Dendritic cell treated with granulocyte-macrophage colony-stimulating factor and Interleukin-4, amounts not matched to agents 40 ng/mL and 50 ng/mL, for 4 days (primary cell): ENCODE results near the gene DOCK1.

Experiments used
- H3K27ac Mint-ChIP-seq: one replicate; pipeline ENCODE4 v1.8.0; 2022; ENCODE audit warnings: mild to moderate bottlenecking, mixed read lengths
- H3K27me3 Mint-ChIP-seq: one replicate; pipeline ENCODE4 v1.8.0; 2022; ENCODE audit warnings: mild to moderate bottlenecking, mixed read lengths
- H3K36me3 Mint-ChIP-seq: one replicate; pipeline ENCODE4 v1.8.0; 2022; ENCODE audit warnings: low read depth, mixed read lengths
- H3K4me1 Mint-ChIP-seq: one replicate; pipeline ENCODE4 v1.8.0; 2022; ENCODE audit warnings: low read depth, mixed read lengths
- H3K4me3 Mint-ChIP-seq: one replicate; pipeline ENCODE4 v1.8.0; 2022; ENCODE audit warnings: mild to moderate bottlenecking, moderate library complexity, mixed read lengths
- H3K9me3 Mint-ChIP-seq: one replicate; pipeline ENCODE4 v1.8.0; 2022; ENCODE audit warnings: mixed read lengths
- intact Hi-C: fragments of 100-400 bp; cut with micrococcal nuclease; formaldehyde crosslinking; loops from one replicate; pipeline ENCODE4 v1.15.0; 2022

DOCK1 gene

GRCh38 chr10:126959431-126959830, 54.2 kb downstream of the DOCK1 start:
- Mint-ChIP-seq H3K9me3 (no peaks in the 10 kb centered on the region), H3K4me3 (no peak overlapping the region), H3K27ac (no peak overlapping the region), H3K27me3 (no peaks in the 10 kb centered on the region), H3K36me3 (no peaks in the 10 kb centered on the region), H3K4me1 (peaks cover 9% of the 10 kb centered on the region)
- intact Hi-C loops, result no loop called here

GRCh38 chr10:126959906-126960685, 54.9 kb downstream of the DOCK1 start:
- intact Hi-C loops, result no loop called here
- H3K27me3 Mint-ChIP-seq, result no peaks in the 10 kb centered on the region
- H3K36me3 Mint-ChIP-seq, result no peaks in the 10 kb centered on the region
- peaks cover 9% of the 10 kb centered on the region for H3K4me1 Mint-ChIP-seq
- H3K9me3 Mint-ChIP-seq, result no peaks in the 10 kb centered on the region
- H3K4me3 Mint-ChIP-seq, result no peak overlapping the region
- H3K27ac Mint-ChIP-seq, result no peak overlapping the region

GRCh38 chr10:126963354-126963753, 58.1 kb downstream of the DOCK1 start:
- Mint-ChIP-seq H3K4me3 (no peak overlapping the region), H3K27me3 (no peaks in the 10 kb centered on the region), H3K4me1 (peaks cover 9% of the 10 kb centered on the region), H3K27ac (no peak overlapping the region), H3K36me3 (no peaks in the 10 kb centered on the region), H3K9me3 (no peaks in the 10 kb centered on the region)
- intact Hi-C loops, result no loop called here

GRCh38 chr10:126964190-126964589, 59.0 kb downstream of the DOCK1 start:
- H3K27me3 Mint-ChIP-seq, result no peaks in the 10 kb centered on the region
- no peaks in the 10 kb centered on the region for H3K36me3 Mint-ChIP-seq
- intact Hi-C loops, result no loop called here
- H3K27ac Mint-ChIP-seq, result no peak overlapping the region
- H3K4me3 Mint-ChIP-seq, result no peak overlapping the region
- H3K9me3 Mint-ChIP-seq, result no peaks in the 10 kb centered on the region
- H3K4me1 Mint-ChIP-seq, result peaks cover 9% of the 10 kb centered on the region

- Mint-ChIP-seq H3K27me3 (no peaks in the 10 kb centered on the region), H3K9me3 (no peaks in the 10 kb centered on the region), H3K4me1 (no peaks in the 10 kb centered on the region), H3K4me3 (no peak overlapping the region), H3K27ac (no peak overlapping the region), H3K36me3 (no peaks in the 10 kb centered on the region)
- intact Hi-C loops, result no loop called here
Measured at GRCh38 chr10:126966938-126967337, 61.7 kb downstream of the DOCK1 start.

- Mint-ChIP-seq H3K9me3 (no peaks in the 10 kb centered on the region), H3K4me1 (no peaks in the 10 kb centered on the region)
Measured at GRCh38 chr10:126969310-126969709, 64.1 kb downstream of the DOCK1 start.

GRCh38 chr10:126972635-126973414, 67.6 kb downstream of the DOCK1 start:
- H3K4me3 Mint-ChIP-seq, result no peak overlapping the region
- H3K4me1 Mint-ChIP-seq, result no peaks in the 10 kb centered on the region
- intact Hi-C loops, result no loop called here

More at GRCh38 chr10:126969310-126969709, 64.1 kb downstream of the DOCK1 start:
- Mint-ChIP-seq H3K27me3 (no peaks in the 10 kb centered on the region), H3K27ac (no peak overlapping the region), H3K36me3 (peaks cover 8% of the 10 kb centered on the region), H3K4me3 (no peak overlapping the region)
- intact Hi-C loops, result no loop called here

GRCh38 chr10:126975221-126975620, 70.0 kb downstream of the DOCK1 start:
- no peak overlapping the region for H3K4me3 Mint-ChIP-seq
- H3K9me3 Mint-ChIP-seq, result no peaks in the 10 kb centered on the region
- H3K36me3 Mint-ChIP-seq, result peaks cover 27% of the 10 kb centered on the region
- no peak overlapping the region for H3K27ac Mint-ChIP-seq
- intact Hi-C loops, result no loop called here
- peaks cover 4% of the 10 kb centered on the region for H3K4me1 Mint-ChIP-seq
- H3K27me3 Mint-ChIP-seq, result no peaks in the 10 kb centered on the region

More at GRCh38 chr10:126972635-126973414, 67.6 kb downstream of the DOCK1 start:
- H3K9me3 Mint-ChIP-seq, result no peaks in the 10 kb centered on the region
- H3K36me3 Mint-ChIP-seq, result peaks cover 27% of the 10 kb centered on the region
- no peaks in the 10 kb centered on the region for H3K27me3 Mint-ChIP-seq
- no peak overlapping the region for H3K27ac Mint-ChIP-seq

GRCh38 chr10:126977216-126977615, 72.0 kb downstream of the DOCK1 start:
- Mint-ChIP-seq H3K4me1 (peaks cover 4% of the 10 kb centered on the region), H3K36me3 (peaks cover 25% of the 10 kb centered on the region), H3K9me3 (no peaks in the 10 kb centered on the region), H3K27me3 (no peaks in the 10 kb centered on the region), H3K4me3 (no peak overlapping the region), H3K27ac (no peak overlapping the region)
- intact Hi-C loops, result no loop called here

GRCh38 chr10:126979311-126979710, 74.1 kb downstream of the DOCK1 start:
- intact Hi-C loops, result no loop called here
- H3K36me3 Mint-ChIP-seq, result peaks cover 20% of the 10 kb centered on the region
- H3K27me3 Mint-ChIP-seq, result no peaks in the 10 kb centered on the region
- H3K4me1 Mint-ChIP-seq, result peaks cover 4% of the 10 kb centered on the region
- H3K4me3 Mint-ChIP-seq, result no peak overlapping the region
- no peaks in the 10 kb centered on the region for H3K9me3 Mint-ChIP-seq
- no peak overlapping the region for H3K27ac Mint-ChIP-seq

GRCh38 chr10:126993208-126993607, 88.0 kb downstream of the DOCK1 start:
- Mint-ChIP-seq H3K27ac (no peak overlapping the region), H3K27me3 (no peaks in the 10 kb centered on the region), H3K4me1 (peaks cover 7% of the 10 kb centered on the region), H3K9me3 (no peaks in the 10 kb centered on the region), H3K4me3 (no peak overlapping the region), H3K36me3 (peaks cover 42% of the 10 kb centered on the region)
- intact Hi-C loops, result no loop called here

GRCh38 chr10:126997801-126998590, 92.8 kb downstream of the DOCK1 start:
- intact Hi-C loops, result no loop called here
- Mint-ChIP-seq H3K36me3 (peaks cover 44% of the 10 kb centered on the region), H3K27me3 (no peaks in the 10 kb centered on the region), H3K4me1 (no peaks in the 10 kb centered on the region), H3K27ac (no peak overlapping the region), H3K9me3 (peaks cover 9% of the 10 kb centered on the region), H3K4me3 (no peak overlapping the region)

GRCh38 chr10:127000598-127000997, 95.4 kb downstream of the DOCK1 start:
- Mint-ChIP-seq H3K27me3 (no peaks in the 10 kb centered on the region), H3K27ac (no peak overlapping the region), H3K4me3 (no peak overlapping the region), H3K9me3 (peaks cover 9% of the 10 kb centered on the region), H3K36me3 (peaks cover 33% of the 10 kb centered on the region), H3K4me1 (no peaks in the 10 kb centered on the region)
- intact Hi-C loops, result no loop called here
